Neural cell (in vitro differentiated cells): Measurements from ENCODE around the gene MTFP1. TPM values are rescaled to one million over a fixed set of nuclear protein-coding genes. Genes with fewer than 3 reads are reported as not detected.
A peak's percentile ranks its signal among the peaks of the same experiment; 100 is the strongest.

Source experiments
- H2AFZ ChIP-seq: fragments of 200-600, 300-800 bp; sonication (generic), shearing (Covaris generic); 2 replicates; pipeline ENCODE4 v1.6.0; 2014; ENCODE audit warnings: low read depth, mild to moderate bottlenecking, antibody characterized with exemption, low read length, moderate library complexity
- H3F3A ChIP-seq: fragments of 200-600 bp; shearing (Covaris generic); 2 replicates; pipeline ENCODE4 v1.6.1; 2016; ENCODE audit warnings: mild to moderate bottlenecking, moderate library complexity, mixed read lengths, antibody characterized with exemption, low read length; ENCODE audit not compliant: insufficient read depth, poor library complexity, severe bottlenecking
- H3K27ac ChIP-seq: fragments of 200-600, 300-800 bp; sonication (generic), shearing (Covaris generic); 2 replicates; pipeline ENCODE4 v1.5.1; 2014; ENCODE audit warnings: mild to moderate bottlenecking, low read length, moderate library complexity
- H3K27me3 ChIP-seq: fragments of 300-800, 200-600 bp; sonication (generic), shearing (Covaris generic); 2 replicates; pipeline ENCODE4 v1.6.0; 2014; ENCODE audit warnings: mild to moderate bottlenecking, low read depth, low read length, moderate library complexity; ENCODE audit not compliant: insufficient read depth
- H3K36me3 ChIP-seq: fragments of 300-800, 200-600 bp; sonication (generic), shearing (Covaris generic); 2 replicates; pipeline ENCODE4 v1.5.1; 2014; ENCODE audit warnings: mild to moderate bottlenecking, antibody characterized with exemption, low read length, moderate library complexity; ENCODE audit not compliant: insufficient read depth
- H3K4me2 ChIP-seq: fragments of 300-800, 200-600 bp; sonication (generic), shearing (Covaris generic); 2 replicates; pipeline ENCODE4 v1.6.0; 2014; ENCODE audit warnings: mild to moderate bottlenecking, low read length
- H3K4me3 ChIP-seq: fragments of 300-800, 200-600 bp; sonication (generic), shearing (Covaris generic); 2 replicates; pipeline ENCODE4 v1.5.1; 2014; ENCODE audit warnings: mild to moderate bottlenecking, low read length, moderate library complexity
- H3K79me2 ChIP-seq: fragments of 200-600 bp; shearing (Covaris generic); replicated peaks from 2 replicates; pipeline ENCODE4 v1.6.0; 2014; ENCODE audit warnings: mild to moderate bottlenecking, low read length, moderate library complexity; ENCODE audit not compliant: insufficient read depth
- H3K9ac ChIP-seq: fragments of 300-800, 200-600 bp; sonication (generic), shearing (Covaris generic); 2 replicates; pipeline ENCODE4 v1.6.1; 2016; ENCODE audit warnings: mild to moderate bottlenecking, low read length, mixed read lengths
- H3K9me2 ChIP-seq: fragments of 200-600 bp; shearing (Covaris generic); 2 replicates; pipeline ENCODE4 v1.6.1; 2016; ENCODE audit warnings: mild to moderate bottlenecking, low read length, mixed read lengths; ENCODE audit not compliant: insufficient read depth
- H3K9me3 ChIP-seq: fragments of 200-600, 300-800 bp; sonication (generic), shearing (Covaris generic); 2 replicates; pipeline ENCODE4 v1.6.1; 2016; ENCODE audit warnings: mild to moderate bottlenecking, mixed run types, low read length, moderate library complexity, mixed read lengths
- H4K20me1 ChIP-seq: fragments of 200-600 bp; shearing (Covaris generic); 2 replicates; pipeline ENCODE4 v1.6.1; 2016; ENCODE audit warnings: mild to moderate bottlenecking, mixed run types; ENCODE audit not compliant: insufficient read depth
- EP300 ChIP-seq: fragments of 450-650 bp; conservative IDR thresholded peaks from 2 replicates; pipeline ENCODE4 v1.6.1; 2014; ENCODE audit warnings: antibody characterized with exemption, mild to moderate bottlenecking, moderate library complexity; ENCODE audit not compliant: poor library complexity, severe bottlenecking
- EZH2 ChIP-seq: fragments of 200-600, 300-800 bp; shearing (Covaris generic), sonication (generic); IDR thresholded peaks from 2 replicates; pipeline ENCODE4 v1.6.1; 2014; ENCODE audit warnings: antibody characterized with exemption, low read length, borderline replicate concordance, mild to moderate bottlenecking; ENCODE audit not compliant: insufficient read depth, poor library complexity, severe bottlenecking
- MXI1 ChIP-seq: fragments of 450-650 bp; conservative IDR thresholded peaks from 2 replicates; pipeline ENCODE4 v1.6.1; 2014; ENCODE audit warnings: antibody characterized with exemption, mild to moderate bottlenecking; ENCODE audit not compliant: poor library complexity, severe bottlenecking
- POLR2AphosphoS5 ChIP-seq: IDR thresholded peaks from 2 replicates; pipeline ENCODE4 v1.6.1; 2012
- RAD21 ChIP-seq: fragments of 450-650 bp; conservative IDR thresholded peaks from 2 replicates; pipeline ENCODE4 v1.6.1; 2014; ENCODE audit warnings: antibody characterized with exemption, mild to moderate bottlenecking, moderate library complexity
- SMC3 ChIP-seq: fragments of 450-650 bp; conservative IDR thresholded peaks from 2 replicates; pipeline ENCODE4 v1.6.1; 2014; ENCODE audit warnings: antibody characterized with exemption, mild to moderate bottlenecking, moderate library complexity; ENCODE audit not compliant: poor library complexity
- TAF1 ChIP-seq: IDR thresholded peaks from 2 replicates; pipeline ENCODE4 v1.6.1; 2012; ENCODE audit warnings: low read depth
- polyA plus RNA-seq: library from polyadenylated mRNA; depleted of rRNA; stranded (reverse); fragments of >200 nt; gene quantifications from 2 replicates; pipeline ENCODE4 v1.2.3, GENCODE V29; 2014
- TF ChIP-seq, protein P1 (sequence below): fragments of 450-650 bp; IDR thresholded peaks from 2 replicates; pipeline ENCODE4 v1.5.1; 2014; ENCODE audit warnings: antibody characterized with exemption, mild to moderate bottlenecking, moderate library complexity; ENCODE audit not compliant: poor library complexity, severe bottlenecking
- TF ChIP-seq, protein P2 (sequence below): IDR thresholded peaks from 2 replicates; pipeline ENCODE4 v1.6.1; 2012; ENCODE audit warnings: borderline replicate concordance

The MTFP1 gene
- polyA plus RNA-seq, 1 donor from 2014 or later: 8.1 TPM

DNA sequence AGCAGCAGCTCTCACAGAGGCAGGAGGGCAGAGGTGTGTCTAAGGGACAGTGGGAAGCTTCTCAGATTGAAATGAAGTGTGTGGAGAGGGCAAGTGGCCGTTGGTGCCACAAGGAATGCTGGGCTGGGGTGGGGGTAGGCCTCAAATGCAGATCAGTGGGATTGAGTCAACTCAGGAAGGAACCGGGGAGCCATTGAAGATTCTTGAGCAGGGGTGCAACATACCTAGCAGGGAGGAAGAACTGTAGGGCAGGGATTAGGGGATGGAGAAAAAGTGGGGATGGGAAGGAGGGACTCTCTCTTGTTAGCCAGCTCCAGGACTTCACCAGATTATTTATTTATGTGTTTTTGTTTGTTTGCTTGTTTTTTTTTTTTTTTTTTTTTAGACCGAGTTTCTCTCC lies 31.7 kb upstream of the MTFP1 start:
- Histone ChIP-seq H3K4me2 (no peak overlapping the region), H3K79me2 (no peaks in the 10 kb centered on the region), H3K36me3 (no peaks in the 10 kb centered on the region), H3K4me3 (no peak overlapping the region), H3K9me3 (no peaks in the 10 kb centered on the region), H2AFZ (no peak overlapping the region), H3K9ac (no peak overlapping the region), H4K20me1 (no peaks in the 10 kb centered on the region), H3F3A (no peaks in the 10 kb centered on the region), H3K27ac (no peak overlapping the region), H3K27me3 (peaks cover 18% of the 10 kb centered on the region), H3K9me2 (no peaks in the 10 kb centered on the region)
- TF ChIP-seq TAF1: no peak
- no peak for TF ChIP-seq EP300
- TF ChIP-seq SMC3: no peak
- no peak for TF ChIP-seq RAD21
- no peak for TF ChIP-seq POLR2AphosphoS5
- TF ChIP-seq EZH2: no peak
- TF ChIP-seq, protein P1, sequence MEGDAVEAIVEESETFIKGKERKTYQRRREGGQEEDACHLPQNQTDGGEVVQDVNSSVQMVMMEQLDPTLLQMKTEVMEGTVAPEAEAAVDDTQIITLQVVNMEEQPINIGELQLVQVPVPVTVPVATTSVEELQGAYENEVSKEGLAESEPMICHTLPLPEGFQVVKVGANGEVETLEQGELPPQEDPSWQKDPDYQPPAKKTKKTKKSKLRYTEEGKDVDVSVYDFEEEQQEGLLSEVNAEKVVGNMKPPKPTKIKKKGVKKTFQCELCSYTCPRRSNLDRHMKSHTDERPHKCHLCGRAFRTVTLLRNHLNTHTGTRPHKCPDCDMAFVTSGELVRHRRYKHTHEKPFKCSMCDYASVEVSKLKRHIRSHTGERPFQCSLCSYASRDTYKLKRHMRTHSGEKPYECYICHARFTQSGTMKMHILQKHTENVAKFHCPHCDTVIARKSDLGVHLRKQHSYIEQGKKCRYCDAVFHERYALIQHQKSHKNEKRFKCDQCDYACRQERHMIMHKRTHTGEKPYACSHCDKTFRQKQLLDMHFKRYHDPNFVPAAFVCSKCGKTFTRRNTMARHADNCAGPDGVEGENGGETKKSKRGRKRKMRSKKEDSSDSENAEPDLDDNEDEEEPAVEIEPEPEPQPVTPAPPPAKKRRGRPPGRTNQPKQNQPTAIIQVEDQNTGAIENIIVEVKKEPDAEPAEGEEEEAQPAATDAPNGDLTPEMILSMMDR: no peak
- no peak for TF ChIP-seq MXI1
- TF ChIP-seq, protein P2, sequence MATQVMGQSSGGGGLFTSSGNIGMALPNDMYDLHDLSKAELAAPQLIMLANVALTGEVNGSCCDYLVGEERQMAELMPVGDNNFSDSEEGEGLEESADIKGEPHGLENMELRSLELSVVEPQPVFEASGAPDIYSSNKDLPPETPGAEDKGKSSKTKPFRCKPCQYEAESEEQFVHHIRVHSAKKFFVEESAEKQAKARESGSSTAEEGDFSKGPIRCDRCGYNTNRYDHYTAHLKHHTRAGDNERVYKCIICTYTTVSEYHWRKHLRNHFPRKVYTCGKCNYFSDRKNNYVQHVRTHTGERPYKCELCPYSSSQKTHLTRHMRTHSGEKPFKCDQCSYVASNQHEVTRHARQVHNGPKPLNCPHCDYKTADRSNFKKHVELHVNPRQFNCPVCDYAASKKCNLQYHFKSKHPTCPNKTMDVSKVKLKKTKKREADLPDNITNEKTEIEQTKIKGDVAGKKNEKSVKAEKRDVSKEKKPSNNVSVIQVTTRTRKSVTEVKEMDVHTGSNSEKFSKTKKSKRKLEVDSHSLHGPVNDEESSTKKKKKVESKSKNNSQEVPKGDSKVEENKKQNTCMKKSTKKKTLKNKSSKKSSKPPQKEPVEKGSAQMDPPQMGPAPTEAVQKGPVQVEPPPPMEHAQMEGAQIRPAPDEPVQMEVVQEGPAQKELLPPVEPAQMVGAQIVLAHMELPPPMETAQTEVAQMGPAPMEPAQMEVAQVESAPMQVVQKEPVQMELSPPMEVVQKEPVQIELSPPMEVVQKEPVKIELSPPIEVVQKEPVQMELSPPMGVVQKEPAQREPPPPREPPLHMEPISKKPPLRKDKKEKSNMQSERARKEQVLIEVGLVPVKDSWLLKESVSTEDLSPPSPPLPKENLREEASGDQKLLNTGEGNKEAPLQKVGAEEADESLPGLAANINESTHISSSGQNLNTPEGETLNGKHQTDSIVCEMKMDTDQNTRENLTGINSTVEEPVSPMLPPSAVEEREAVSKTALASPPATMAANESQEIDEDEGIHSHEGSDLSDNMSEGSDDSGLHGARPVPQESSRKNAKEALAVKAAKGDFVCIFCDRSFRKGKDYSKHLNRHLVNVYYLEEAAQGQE: no peak

DNA sequence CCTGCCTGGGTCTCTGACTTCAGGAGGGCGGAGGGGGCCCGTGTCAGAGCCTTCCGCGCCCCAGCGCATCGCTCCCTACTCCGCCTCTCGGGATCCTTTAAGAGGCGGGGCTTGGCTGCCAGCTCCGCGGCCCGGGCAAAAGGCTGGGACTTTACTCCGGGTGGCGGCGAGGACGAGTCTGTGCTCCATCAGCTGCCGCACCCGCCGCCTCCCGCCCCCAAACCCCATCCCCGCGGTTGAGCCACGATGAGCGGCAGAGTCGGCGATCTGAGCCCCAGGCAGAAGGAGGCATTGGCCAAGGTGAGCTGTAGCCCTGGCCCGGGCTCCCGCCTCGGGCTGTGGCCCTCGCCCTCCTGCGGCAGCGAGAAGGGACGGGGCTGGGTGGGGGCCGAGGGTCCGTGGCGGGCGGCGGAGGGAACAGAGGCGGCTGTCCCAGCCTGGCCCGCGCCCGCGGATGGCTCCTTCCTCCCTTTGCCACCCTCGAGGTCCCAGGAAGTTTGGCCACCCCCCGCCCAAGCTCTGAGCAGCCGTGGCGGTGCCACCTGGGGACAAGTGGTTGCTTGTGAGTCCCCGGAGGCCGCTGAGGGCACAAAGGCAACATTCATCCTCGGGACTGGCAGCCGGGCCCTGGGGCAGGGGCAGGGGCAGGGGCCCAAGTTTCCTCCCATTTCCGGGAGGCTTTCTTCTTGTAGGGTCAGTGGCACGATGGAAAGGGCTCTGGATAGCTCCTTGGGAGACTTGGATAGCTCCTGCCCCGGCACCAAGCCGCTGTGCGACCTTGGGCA lies 28.5 kb upstream of the MTFP1 start, which contains the start of gene SEC14L2:
TSS of gene SEC14L2 (plus strand) at position 148 of the 785 bp plus-strand sequence. CDS start at position 247, 99 bp downstream.
- H3K9ac ChIP-seq: peak within 1 kb of the TSS; percentile 63
- no peaks in the 10 kb centered on the region for H3K79me2 ChIP-seq

More for the DNA sequence above, 28.5 kb upstream of the MTFP1 start, which contains the start of gene SEC14L2:
- Histone ChIP-seq H3F3A (no peaks in the 10 kb centered on the region), H3K27me3 (peaks cover 18% of the 10 kb centered on the region), H2AFZ (no peak within 1 kb of the TSS), H3K4me2 (peak within 1 kb of the TSS; percentile 77), H3K4me3 (peak within 1 kb of the TSS; percentile 89), H3K36me3 (no peaks in the 10 kb centered on the region), H3K9me3 (no peaks in the 10 kb centered on the region), H3K9me2 (no peaks in the 10 kb centered on the region), H4K20me1 (no peaks in the 10 kb centered on the region), H3K27ac (no peak within 1 kb of the TSS)
- TF ChIP-seq RAD21: peak; percentile 11
- TF ChIP-seq SMC3: peak; percentile 22
- no peak for TF ChIP-seq TAF1
